HEK293 (cell line): Measurements from ENCODE around the gene TIMM44.
"Not testable (repeated sequence)": the region's sequence is repeated elsewhere in the genome, so short reads cannot be mapped to it uniquely, and the experiment has no call there.

ENCODE experiments used
- CTCF ChIA-PET: fragments of 350-600 bp; formaldehyde crosslinking; extraction: SDS; loops from one replicate; lab custom pipeline; 2021; ENCODE audit warnings: antibody characterized with exemption; lab: Yijun Ruan, JAX
- POLR2A ChIA-PET: fragments of 300-600 bp; formaldehyde crosslinking; extraction: SDS; loops from one replicate; lab custom pipeline; 2020; ENCODE audit warnings: antibody characterized with exemption, inconsistent platforms; lab: Yijun Ruan, JAX
- H3K27ac ChIP-seq: fragments of 200-500 bp; sonication (Bioruptor generic); 2 replicates; pipeline ENCODE4 v1.5.1; 2014; ENCODE audit warnings: low read depth, low read length, control low read depth, inconsistent platforms; ENCODE audit errors: extremely low read depth
- H3K36me3 ChIP-seq, 2 experiments: fragments of 200-500 bp in 1 of 2; sonication (Bioruptor generic) in 1 of 2; 1 replicate in 1 of 2; 2 replicates in 1 of 2; pipeline ENCODE4 v1.5.1; 2014 to 2017; ENCODE audit warnings: inconsistent platforms in 2 of 2, low read length in 2 of 2; ENCODE audit not compliant: control insufficient read depth in 2 of 2, insufficient read depth in 1 of 2
- H3K4me1 ChIP-seq: fragments of 200-500 bp; sonication (Bioruptor generic); 2 replicates; pipeline ENCODE4 v1.5.1; 2014; ENCODE audit warnings: mild to moderate bottlenecking, low read length, inconsistent platforms; ENCODE audit not compliant: control insufficient read depth, insufficient read depth
- H3K4me3 ChIP-seq: 2 replicates; pipeline ENCODE4 v1.5.1; 2011; ENCODE audit warnings: low read depth, mild to moderate bottlenecking, control low read depth, low read length, moderate library complexity
- H3K9me3 ChIP-seq: fragments of 200-500 bp; sonication (Bioruptor generic); 2 replicates; pipeline ENCODE4 v1.5.1; 2014; ENCODE audit warnings: low read depth, low read length, inconsistent platforms; ENCODE audit not compliant: control insufficient read depth, insufficient read depth
- GFI1B ChIP-seq: fragments of 450-650 bp; formaldehyde crosslinking; IDR thresholded peaks from 2 replicates; pipeline ENCODE4 v1.5.1; 2016; ENCODE audit warnings: missing biosample characterization, missing genetic modification characterization
- HOXD13 ChIP-seq: sonication (generic); formaldehyde crosslinking; IDR thresholded peaks from 2 replicates; pipeline ENCODE4 v1.8.0; 2022; ENCODE audit warnings: missing genetic modification reagents, borderline replicate concordance
- KLF1 ChIP-seq: fragments of 450-650 bp; formaldehyde crosslinking; IDR thresholded peaks from 2 replicates; pipeline ENCODE4 v1.5.1; 2016; ENCODE audit warnings: missing biosample characterization, missing genetic modification characterization
- KLF7 ChIP-seq: fragments of 450-650 bp; formaldehyde crosslinking; IDR thresholded peaks from 2 replicates; pipeline ENCODE4 v1.5.1; 2016; ENCODE audit warnings: missing biosample characterization, missing genetic modification characterization, borderline replicate concordance
- SCRT1 ChIP-seq: fragments of 450-650 bp; formaldehyde crosslinking; IDR thresholded peaks from 2 replicates; pipeline ENCODE4 v1.5.1; 2016; ENCODE audit warnings: missing biosample characterization, missing genetic modification characterization, borderline replicate concordance
- SP3 ChIP-seq: fragments of 450-650 bp; formaldehyde crosslinking; IDR thresholded peaks from 2 replicates; pipeline ENCODE4 v1.5.1; 2016; ENCODE audit warnings: missing biosample characterization, missing genetic modification characterization
- ZBTB20 ChIP-seq: fragments of 450-650 bp; formaldehyde crosslinking; IDR thresholded peaks from 2 replicates; pipeline ENCODE4 v1.5.1; 2016; ENCODE audit warnings: missing biosample characterization, missing genetic modification characterization
- ZBTB21 ChIP-seq: fragments of 450-650 bp; formaldehyde crosslinking; IDR thresholded peaks from 2 replicates; pipeline ENCODE4 v1.5.1; 2017; ENCODE audit warnings: missing biosample characterization, missing genetic modification characterization
- ZFP37 ChIP-seq: fragments of 450-650 bp; formaldehyde crosslinking; IDR thresholded peaks from 2 replicates; pipeline ENCODE4 v1.5.1; 2016; ENCODE audit warnings: missing biosample characterization, missing genetic modification characterization
- ZFP69B ChIP-seq: fragments of 450-650 bp; formaldehyde crosslinking; IDR thresholded peaks from 2 replicates; pipeline ENCODE4 v1.5.1; 2016; ENCODE audit warnings: missing biosample characterization, missing genetic modification characterization
- ZNF114 ChIP-seq: fragments of 450-650 bp; formaldehyde crosslinking; IDR thresholded peaks from 2 replicates; pipeline ENCODE4 v1.5.0; 2017; ENCODE audit warnings: missing biosample characterization, missing genetic modification characterization
- ZNF133 ChIP-seq: fragments of 450-650 bp; formaldehyde crosslinking; IDR thresholded peaks from 2 replicates; pipeline ENCODE4 v1.5.1; 2016; ENCODE audit warnings: missing biosample characterization, missing genetic modification characterization
- ZNF248 ChIP-seq: fragments of 450-650 bp; formaldehyde crosslinking; IDR thresholded peaks from 2 replicates; pipeline ENCODE4 v1.5.1; 2017; ENCODE audit warnings: missing biosample characterization, missing genetic modification characterization
- ZNF37A ChIP-seq: fragments of 450-650 bp; IDR thresholded peaks from 2 replicates; pipeline ENCODE4 v1.5.1; 2018; ENCODE audit warnings: missing biosample characterization, missing genetic modification characterization
- ZNF416 ChIP-seq: fragments of 450-650 bp; formaldehyde crosslinking; IDR thresholded peaks from 2 replicates; pipeline ENCODE4 v1.5.1; 2016; ENCODE audit warnings: missing biosample characterization, missing genetic modification characterization
- ZNF585B ChIP-seq: fragments of 450-650 bp; formaldehyde crosslinking; IDR thresholded peaks from 2 replicates; pipeline ENCODE4 v1.5.1; 2016; ENCODE audit warnings: missing biosample characterization, missing genetic modification characterization
- ZNF596 ChIP-seq: fragments of 450-650 bp; IDR thresholded peaks from 2 replicates; pipeline ENCODE4 v1.5.0; 2018; ENCODE audit warnings: missing biosample characterization, mild to moderate bottlenecking, missing genetic modification characterization, moderate library complexity
- ZNF610 ChIP-seq: fragments of 450-650 bp; formaldehyde crosslinking; IDR thresholded peaks from 2 replicates; pipeline ENCODE4 v1.5.1; 2016; ENCODE audit warnings: missing biosample characterization, missing genetic modification characterization, borderline replicate concordance
- ZNF621 ChIP-seq: fragments of 450-650 bp; formaldehyde crosslinking; IDR thresholded peaks from 2 replicates; pipeline ENCODE4 v1.5.1; 2017; ENCODE audit warnings: missing biosample characterization, missing genetic modification characterization
- ZSCAN30 ChIP-seq: fragments of 450-650 bp; IDR thresholded peaks from 2 replicates; pipeline ENCODE4 v1.5.1; 2018; ENCODE audit warnings: missing biosample characterization, mild to moderate bottlenecking, missing genetic modification characterization, moderate library complexity

The TIMM44 gene

DNA sequence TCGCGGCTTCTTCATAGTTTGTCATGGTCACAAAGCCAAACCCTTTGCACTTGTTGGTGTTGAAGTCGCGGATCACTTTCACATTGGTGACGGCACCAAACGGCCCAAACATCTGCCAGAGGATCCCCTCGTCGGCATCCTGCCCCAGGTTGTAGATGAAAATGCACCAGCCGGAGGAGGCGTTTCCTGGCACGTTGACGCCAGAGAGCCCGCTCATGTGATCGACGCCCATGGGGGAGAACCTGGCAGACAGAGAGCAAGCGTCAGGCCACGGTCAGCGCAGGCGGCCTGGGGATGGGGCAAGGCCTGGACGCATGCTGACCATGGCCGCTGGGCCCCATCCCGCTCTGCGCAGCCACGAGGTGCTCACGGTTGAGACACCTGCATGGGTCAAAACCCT, 20.1 kb upstream of the TIMM44 start (continued):
- TF ChIP-seq ZNF37A (tag by site-specific recombination): no peak
- no peak for TF ChIP-seq KLF7
- TF ChIP-seq ZBTB20 (tag by site-specific recombination): no peak

DNA sequence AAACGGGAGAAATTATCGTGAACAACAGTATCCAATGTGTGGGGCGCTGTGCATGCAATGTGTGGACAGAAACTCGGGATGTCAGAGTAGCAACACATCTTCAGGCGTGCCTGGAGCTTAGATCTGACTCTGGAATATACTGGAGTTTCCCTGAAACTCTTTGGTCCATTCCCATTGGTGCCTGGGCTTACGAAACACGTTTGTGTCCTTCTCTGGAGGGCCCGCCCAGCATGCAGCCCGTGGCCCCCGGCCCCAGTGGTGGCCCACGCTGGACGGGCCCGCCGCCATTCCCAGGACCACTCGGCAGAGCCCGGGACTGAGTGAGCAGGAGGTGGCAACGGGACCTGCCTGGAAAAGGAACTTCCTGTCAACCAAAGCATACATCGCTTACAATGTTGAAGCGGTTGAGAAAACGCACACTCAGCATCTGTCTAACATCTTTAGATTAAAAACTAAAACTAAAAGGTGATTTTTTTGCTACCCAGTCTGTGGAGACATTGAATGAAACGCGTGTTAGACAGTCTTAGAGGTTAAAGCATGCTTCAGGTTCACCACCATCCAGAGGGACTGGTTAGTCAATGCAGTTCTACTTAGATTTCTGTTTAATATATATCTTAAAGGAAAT, 19.3 kb upstream of the TIMM44 start:
- Histone ChIP-seq H3K4me1 (no peaks in the 10 kb centered on the region), H3K4me3 (no peak overlapping the region), H3K9me3 (no peaks in the 10 kb centered on the region), H3K27ac (no peak overlapping the region; the same call in 1 of the 2 replicates), H3K36me3 (peaks cover 37 to 94% of the 10 kb centered on the region in 2 experiments)
- CTCF ChIA-PET: no interaction called here
- no peak for TF ChIP-seq ZFP69B
- POLR2A ChIA-PET: no interaction called here

DNA sequence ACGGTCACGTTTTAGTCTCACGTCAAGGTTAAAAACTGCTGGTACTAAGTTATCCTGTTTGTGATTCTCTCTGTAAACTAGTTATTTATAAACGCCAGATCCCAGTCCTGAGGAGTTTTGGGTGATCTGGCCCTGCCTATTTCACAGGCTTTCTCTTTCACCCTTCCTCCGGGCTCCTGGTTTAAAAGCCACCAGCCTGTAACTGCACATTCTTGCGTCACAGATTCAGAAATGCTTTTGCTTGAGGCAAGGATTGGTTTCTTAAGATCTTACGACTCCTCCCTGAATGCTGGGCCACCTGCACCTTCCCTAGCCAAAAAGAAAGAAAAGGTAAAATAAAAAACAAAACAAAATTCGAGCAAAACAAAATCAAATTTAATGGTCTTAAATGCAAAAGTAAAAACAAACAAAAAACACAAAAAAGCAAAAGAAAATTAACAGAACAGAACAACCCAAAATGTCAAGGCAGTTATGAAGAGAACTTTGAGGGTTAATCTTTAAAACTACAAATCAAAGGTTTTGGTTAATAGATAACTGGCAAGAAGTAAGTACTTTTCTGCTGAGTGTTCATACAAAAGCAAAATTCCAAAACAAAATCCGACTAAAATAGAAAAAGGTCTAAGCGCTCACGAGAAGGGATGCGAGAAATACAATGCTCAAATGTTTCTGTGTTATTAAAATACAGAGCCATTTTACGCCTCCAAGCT, 18.6 kb upstream of the TIMM44 start:
- H3K4me1 ChIP-seq: no peaks in the 10 kb centered on the region
- H3K4me3 ChIP-seq: no peak overlapping the region
- TF ChIP-seq ZNF610 (tag by site-specific recombination): no peak
- TF ChIP-seq ZNF114: no peak
- TF ChIP-seq ZNF37A (tag by site-specific recombination): no peak
- TF ChIP-seq ZFP37 (tag by site-specific recombination): no peak
- ChIA-PET POLR2A (no interaction called here), CTCF (no interaction called here)
- H3K36me3 ChIP-seq: peaks cover 34 to 89% of the 10 kb centered on the region in 2 experiments
- H3K27ac ChIP-seq: no peak overlapping the region; the same call in 1 of the 2 replicates
- no peaks in the 10 kb centered on the region for H3K9me3 ChIP-seq

DNA sequence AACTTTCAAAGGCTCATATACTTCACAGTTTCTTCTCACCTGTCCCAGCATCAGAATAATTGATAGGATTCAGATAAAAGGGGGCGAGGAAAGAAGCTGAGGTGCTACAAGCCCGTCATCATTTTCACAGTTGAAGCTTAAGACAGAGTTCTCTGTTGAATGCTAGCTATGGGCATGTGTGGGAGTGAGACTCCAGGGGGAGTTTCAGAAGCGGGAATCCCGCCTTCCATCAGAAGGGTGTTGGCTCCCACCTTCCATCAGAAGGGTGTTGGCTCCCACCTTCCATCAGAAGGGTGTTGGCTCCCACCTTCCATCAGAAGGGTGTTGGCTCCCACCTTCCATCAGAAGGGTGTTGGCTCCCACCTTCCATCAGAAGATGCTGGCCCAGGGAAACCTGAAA, 17.6 kb upstream of the TIMM44 start:
- ChIA-PET POLR2A (interaction anchor here (0.6 to 1.7 kb wide), 2 partner anchors 17 to 31 kb away, joined by 7 to 10 read pairs; partner anchors contain the start of gene TIMM44), CTCF (interaction anchor here (0.6 to 1.8 kb wide), 3 partner anchors 17 to 265 kb away, joined by 3 to 10 read pairs (median 3); partner anchors contain the start of gene TIMM44)
- not testable (repeated sequence) for H3K4me1 ChIP-seq, H3K9me3 ChIP-seq, H3K4me3 ChIP-seq
- H3K36me3 ChIP-seq: peaks cover 25 to 79% of the 10 kb centered on the region in 2 experiments
- peak; percentile 64 for TF ChIP-seq KLF1 (tag by site-specific recombination)
- TF ChIP-seq, all 188 proteins: peak for 1; not testable (repeated sequence) for 187
- H3K27ac ChIP-seq: not testable (repeated sequence)

DNA sequence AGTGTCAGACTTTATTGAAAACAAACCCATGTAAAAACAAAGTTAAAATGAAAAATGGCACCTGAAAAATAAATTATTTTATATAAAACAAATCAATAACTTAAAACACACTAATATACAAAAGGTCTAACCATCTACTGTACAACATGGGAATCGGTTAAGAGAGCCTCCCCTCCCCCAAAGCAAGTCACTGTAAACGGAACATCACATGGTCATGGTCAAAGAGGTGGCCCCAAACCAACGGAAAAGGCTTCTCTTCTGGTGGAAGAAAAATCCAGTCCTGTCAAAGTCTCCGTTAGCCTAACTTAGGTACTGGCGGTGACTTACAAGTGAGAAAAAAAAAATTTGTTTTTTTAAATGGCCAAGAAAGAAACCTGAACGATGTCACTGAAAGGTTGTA, 15.7 kb upstream of the TIMM44 start:
- Histone ChIP-seq H3K36me3 (peaks cover 10 to 60% of the 10 kb centered on the region in 2 experiments), H3K9me3 (no peaks in the 10 kb centered on the region), H3K4me3 (no peak overlapping the region), H3K4me1 (no peaks in the 10 kb centered on the region), H3K27ac (no peak overlapping the region)
- POLR2A ChIA-PET: interaction anchor here (0.6 to 1.4 kb wide), 3 partner anchors 13 to 252 kb away, joined by 3 to 5 read pairs (median 3); no protein-coding TSS in a partner anchor
- no peak for TF ChIP-seq ZNF621
- TF ChIP-seq SCRT1 (tag by site-specific recombination): no peak
- no peak for TF ChIP-seq ZNF248 (tag by site-specific recombination)
- no peak for TF ChIP-seq ZBTB21 (tag by site-specific recombination)
- no peak for TF ChIP-seq ZNF416
- TF ChIP-seq ZNF133: no peak
- no peak for TF ChIP-seq ZSCAN30
- TF ChIP-seq SP3 (tag by site-specific recombination): no peak
- TF ChIP-seq ZNF585B: no peak
- no peak for TF ChIP-seq HOXD13 (CRISPR knock-in tag)
- no peak for TF ChIP-seq ZNF596 (tag by site-specific recombination)
- TF ChIP-seq GFI1B (tag by site-specific recombination): no peak
- CTCF ChIA-PET: interaction anchor here (1.3 to 3.1 kb wide), 2 partner anchors 11 to 15 kb away, joined by 8 to 11 read pairs; partner anchors contain the start of gene TIMM44
